GM12873 (cell line): ENCODE measurements around the gene PRR12.

ENCODE experiments used
- CTCF ChIP-seq: IDR thresholded peaks from 2 replicates; pipeline ENCODE4 v1.5.1; 2012; ENCODE audit warnings: low read depth, mild to moderate bottlenecking, moderate library complexity, low read length, control low read depth; ENCODE audit not compliant: insufficient read depth; ENCODE audit errors: missing control alignments

Gene PRR12

GRCh38 chr19:49549045-49549444 lies 41.9 kb upstream of the PRR12 start:
- no peak for TF ChIP-seq CTCF

- no peak for TF ChIP-seq CTCF
Observed at GRCh38 chr19:49551531-49551930, 39.5 kb upstream of the PRR12 start.

GRCh38 chr19:49552749-49553148 lies 38.2 kb upstream of the PRR12 start:
- no peak for TF ChIP-seq CTCF

- no peak for TF ChIP-seq CTCF
Observed at GRCh38 chr19:49553451-49554271, 37.3 kb upstream of the PRR12 start.

- TF ChIP-seq CTCF = no peak
Observed at GRCh38 chr19:49554701-49555181, 36.2 kb upstream of the PRR12 start.

- no peak for TF ChIP-seq CTCF
Observed at GRCh38 chr19:49555600-49556411, 35.2 kb upstream of the PRR12 start.
